Thyroid gland (tissue), 4 donors: ENCODE data around the gene PLXNB2. TPM values are rescaled to one million over a fixed set of nuclear protein-coding genes. Genes with fewer than 3 reads are reported as not detected.
A peak's percentile ranks its signal among the peaks of the same experiment; 100 is the strongest.

Source experiments
- DNase-seq, 2 donors: peaks; one replicate each; pipeline ENCODE4 v3.0.0-alpha.2; 2019
- H3K27ac ChIP-seq, 3 donors: fragments of 200-600 bp; sonication (generic); 1 replicate in 2 of 3; 2 replicates in 1 of 3; pipeline ENCODE4 v1.5.1; 2016 to 2019; ENCODE audit warnings: mild to moderate bottlenecking in 1 of 3, moderate library complexity in 1 of 3
- H3K27me3 ChIP-seq: fragments of 200-600 bp; sonication (generic); one replicate; pipeline ENCODE4 v1.5.1; 2019
- H3K36me3 ChIP-seq, 2 donors: fragments of 200-600 bp; sonication (generic); one replicate each; pipeline ENCODE4 v1.5.1; 2016 to 2019
- H3K4me1 ChIP-seq, 2 donors: fragments of 200-600 bp; sonication (generic); one replicate each; pipeline ENCODE4 v1.5.1; 2017 to 2019
- H3K4me3 ChIP-seq, 3 donors: fragments of 200-600 bp; sonication (generic); replicated peaks in 1 of 3; 1 replicate in 2 of 3; 2 replicates in 1 of 3; pipeline ENCODE4 v1.5.1; 2016; ENCODE audit warnings: mild to moderate bottlenecking in 1 of 3
- H3K9me3 ChIP-seq: fragments of 200-600 bp; sonication (generic); one replicate; pipeline ENCODE4 v1.5.1; 2017
- CTCF ChIP-seq, 6 experiments: fragments of 200-600 bp in 3 of 6; fragments of 450-650 bp in 3 of 6; sonication (generic) in 3 of 6; IDR thresholded peaks; one replicate each; pipeline ENCODE4 v1.5.1; 2016 to 2019; ENCODE audit warnings: antibody characterized with exemption in 6 of 6, mild to moderate bottlenecking in 2 of 6, inconsistent platforms in 1 of 6, moderate library complexity in 1 of 6
- POLR2A ChIP-seq, 2 donors: fragments of 450-650 bp; IDR thresholded peaks; one replicate each; pipeline ENCODE4 v1.6.1; 2017; ENCODE audit warnings: antibody characterized with exemption in 2 of 2, mild to moderate bottlenecking in 2 of 2, moderate library complexity in 1 of 2
- WGBS, 2 donors: methylation state at CpG; one replicate each; pipeline ENCODE4 v1.1.5; 2017; 5-methylcytosine and 5-hydroxymethylcytosine counted together
- intact Hi-C: fragments of 100-400 bp; cut with DNase I; formaldehyde crosslinking; loops from one replicate; pipeline ENCODE4 v1.15.1; 2023
- total RNA-seq, 4 donors: library from RNA; depleted of rRNA; stranded (reverse); fragments of >200 nt; gene quantifications; one replicate each; pipeline ENCODE4 v1.2.3, GENCODE V29; 2016

Gene PLXNB2
- total RNA-seq, 4 donors from 2014 or later: 143 to 266 (median 215) TPM

GRCh38 chr22:50260801-50261614, 46.4 kb downstream of the PLXNB2 start:
- Histone ChIP-seq H3K4me3 (peak overlapping the region in 1 of 3 donors; percentile 27), H3K36me3 (no peaks in the 10 kb centered on the region), H3K27me3 (peaks cover 5% of the 10 kb centered on the region), H3K4me1 (peaks cover 5 to 15% of the 10 kb centered on the region in 2 donors), H3K9me3 (no peaks in the 10 kb centered on the region), H3K27ac (no peak overlapping the region)
- TF ChIP-seq POLR2A (IDR thresholded peaks at IDR 0.05) (no peak), CTCF (IDR thresholded peaks at IDR 0.05) (no peak)
- intact Hi-C loops: no loop called here
- DNase-seq: peak in 1 of 2 donors; percentile 44
- 0% methylated on average over 6 of the region's 92 CpGs; no CpG with 5 or more reads in 1 of the 2 donors for WGBS, 2 donors

- peak overlapping the region in 1 of 3 donors; percentile 27 for H3K4me3 ChIP-seq
- TF ChIP-seq POLR2A (IDR thresholded peaks at IDR 0.05): no peak
- no peak for TF ChIP-seq CTCF (IDR thresholded peaks at IDR 0.05)
- intact Hi-C loops: no loop called here
- peaks cover 5 to 15% of the 10 kb centered on the region in 2 donors for H3K4me1 ChIP-seq
- H3K27me3 ChIP-seq: peaks cover 5% of the 10 kb centered on the region
- H3K27ac ChIP-seq: no peak overlapping the region
- no peaks in the 10 kb centered on the region for H3K9me3 ChIP-seq
- DNase-seq: no peak
- WGBS, 2 donors: 38 to 57% methylated on average over 6 to 10 of the region's 11 CpGs
- H3K36me3 ChIP-seq: no peaks in the 10 kb centered on the region
These were observed 47.0 kb downstream of the PLXNB2 start for GRCh38 chr22:50260434-50260800.

GRCh38 chr22:50259302-50259701, 48.1 kb downstream of the PLXNB2 start:
- no peaks in the 10 kb centered on the region for H3K9me3 ChIP-seq
- H3K4me1 ChIP-seq: peaks cover 5 to 15% of the 10 kb centered on the region in 2 donors
- intact Hi-C loops: loop anchor here (10.0 kb wide), 1 partner anchor 345 kb away; the partner anchor contains the start of gene MAPK8IP2
- H3K27ac ChIP-seq: no peak overlapping the region
- TF ChIP-seq POLR2A (IDR thresholded peaks at IDR 0.05): no peak
- TF ChIP-seq CTCF (IDR thresholded peaks at IDR 0.05): no peak
- peaks cover 5% of the 10 kb centered on the region for H3K27me3 ChIP-seq
- WGBS, 2 donors: 87 to 97% methylated on average over 7 to 11 of the region's 15 CpGs
- DNase-seq: no peak
- no peak overlapping the region for H3K4me3 ChIP-seq
- no peaks in the 10 kb centered on the region for H3K36me3 ChIP-seq

- H3K4me1 ChIP-seq: peaks cover 5 to 15% of the 10 kb centered on the region in 2 donors
- DNase-seq: no peak
- H3K4me3 ChIP-seq: no peak overlapping the region
- no peaks in the 10 kb centered on the region for H3K36me3 ChIP-seq
- TF ChIP-seq POLR2A (IDR thresholded peaks at IDR 0.05) (no peak), CTCF (IDR thresholded peaks at IDR 0.05) (no peak)
- 83 to 89% methylated on average over 21 to 22 of the region's 24 CpGs for WGBS, 2 donors
- H3K27me3 ChIP-seq: peaks cover 5% of the 10 kb centered on the region
- no peaks in the 10 kb centered on the region for H3K9me3 ChIP-seq
- intact Hi-C loops: loop anchor here (10.0 kb wide), 1 partner anchor 346 kb away; the partner anchor contains the start of gene MAPK8IP2
- H3K27ac ChIP-seq: no peak overlapping the region
These were observed 48.8 kb downstream of the PLXNB2 start for GRCh38 chr22:50258361-50259292.
